ENCODE results near the gene PRAMEF14.
"Not testable (repeated sequence)": the region's sequence is repeated elsewhere in the genome, so short reads cannot be mapped to it uniquely, and the experiment has no call there.

The PRAMEF14 gene

GRCh38 chr1:13347034-13347433, at the start of gene PRAMEF14:
Gene PRAMEF14 (minus strand): TSS chr1:13347134. CDS start chr1:13345314, 1,820 bp downstream.
- DNase-seq, result not testable (repeated sequence)

DNA sequence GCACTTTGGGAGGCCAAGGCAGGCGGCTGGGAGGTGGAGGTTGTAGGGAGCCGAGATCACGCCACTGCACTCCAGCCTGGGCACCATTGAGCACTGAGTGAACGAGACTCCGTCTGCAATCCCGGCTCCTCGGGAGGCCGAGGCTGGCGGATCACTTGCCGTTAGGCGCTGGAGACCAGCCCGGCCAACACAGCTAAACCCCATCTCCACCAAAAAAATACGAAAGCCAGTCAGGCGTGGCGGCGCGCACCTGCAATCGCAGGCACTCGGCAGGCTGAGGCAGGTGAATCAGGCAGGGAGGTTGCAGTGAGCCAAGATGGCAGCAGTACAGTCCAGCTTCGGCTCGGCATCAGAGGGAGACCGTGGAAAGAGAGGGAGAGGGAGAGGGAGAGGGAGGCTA, 48.4 kb upstream of the PRAMEF14 start:
- not testable (repeated sequence) for DNase-seq

DNA sequence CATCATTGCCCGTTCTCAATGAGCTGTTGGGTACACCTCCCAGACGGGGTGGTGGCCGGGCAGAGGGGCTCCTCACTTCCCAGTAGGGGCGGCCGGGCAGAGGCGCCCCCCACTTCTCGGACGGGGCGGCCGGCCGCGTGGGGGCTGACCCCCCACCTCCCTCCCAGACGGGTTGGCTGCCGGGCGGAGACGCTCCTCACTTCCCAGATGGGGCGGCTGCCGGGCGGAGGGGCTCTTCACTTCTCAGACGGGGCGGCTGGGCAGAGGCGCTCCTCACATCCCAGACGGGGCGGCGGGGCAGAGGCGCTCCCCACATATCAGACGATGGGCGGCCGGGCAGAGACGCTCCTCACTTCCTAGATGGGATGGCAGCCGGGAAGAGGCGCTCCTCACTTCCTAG, 47.8 kb upstream of the PRAMEF14 start:
- DNase-seq, result not testable (repeated sequence)

GRCh38 chr1:13393004-13393403, 46.1 kb upstream of the PRAMEF14 start:
- not testable (repeated sequence) for DNase-seq

GRCh38 chr1:13389332-13389731, 42.4 kb upstream of the PRAMEF14 start, which contains the start of gene PRAMEF17:
Gene PRAMEF17 (plus strand): TSS chr1:13389632. CDS start chr1:13389658, 26 bp downstream.
- DNase-seq, result not testable (repeated sequence)

- DNase-seq, result not testable (repeated sequence)
Observed at GRCh38 chr1:13380380-13380779, 33.4 kb upstream of the PRAMEF14 start.

DNA sequence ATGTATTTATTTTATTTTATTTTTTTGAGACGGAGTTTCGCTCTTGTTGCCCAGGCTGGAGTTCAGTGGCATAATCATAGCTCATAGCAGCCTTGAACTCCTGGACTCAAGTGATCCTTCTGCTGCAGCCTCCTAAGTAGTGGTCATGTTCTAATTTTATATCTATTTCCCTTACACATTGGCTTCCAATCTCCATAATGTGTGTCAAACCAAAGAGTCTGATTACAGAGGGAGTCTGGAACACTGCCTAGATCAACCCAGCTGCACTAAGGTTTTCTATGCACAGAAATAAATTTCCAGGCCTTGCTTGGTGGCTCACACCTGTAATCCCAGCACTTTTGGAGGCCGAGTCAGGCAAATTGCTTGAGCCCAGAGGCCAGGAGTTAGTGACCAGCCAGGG, 32.0 kb upstream of the PRAMEF14 start:
- DNase-seq, result not testable (repeated sequence)

- DNase-seq, result not testable (repeated sequence)
Observed at GRCh38 chr1:13368544-13368943, 21.6 kb upstream of the PRAMEF14 start.

GRCh38 chr1:13366536-13366935, 19.6 kb upstream of the PRAMEF14 start:
- not testable (repeated sequence) for DNase-seq

GRCh38 chr1:13364928-13365327, 18.0 kb upstream of the PRAMEF14 start:
- not testable (repeated sequence) for DNase-seq

GRCh38 chr1:13362364-13362763, 15.4 kb upstream of the PRAMEF14 start:
- not testable (repeated sequence) for DNase-seq

DNA sequence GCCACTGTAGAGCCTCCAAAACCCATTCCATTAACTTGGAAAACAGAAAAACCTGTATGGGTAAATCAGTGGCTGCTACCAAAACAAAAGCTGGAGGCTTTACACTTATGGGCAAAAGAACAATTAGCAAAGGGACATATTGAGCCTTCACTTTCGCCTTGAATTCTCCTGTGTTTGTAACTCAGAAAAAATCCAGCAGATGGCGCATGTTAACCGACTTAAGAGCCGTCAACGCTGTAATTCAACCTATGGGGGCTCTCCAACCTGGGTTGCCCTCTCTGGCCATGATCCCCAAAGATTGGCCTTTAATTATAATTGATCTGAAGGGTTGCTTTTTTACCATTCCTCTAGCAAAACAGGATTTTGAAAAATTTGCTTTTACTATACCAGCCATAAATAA, 9.8 kb upstream of the PRAMEF14 start:
- DNase-seq, result peak; percentile 14

- not testable (repeated sequence) for DNase-seq
Observed at GRCh38 chr1:13354475-13354874, 7.5 kb upstream of the PRAMEF14 start.

DNA sequence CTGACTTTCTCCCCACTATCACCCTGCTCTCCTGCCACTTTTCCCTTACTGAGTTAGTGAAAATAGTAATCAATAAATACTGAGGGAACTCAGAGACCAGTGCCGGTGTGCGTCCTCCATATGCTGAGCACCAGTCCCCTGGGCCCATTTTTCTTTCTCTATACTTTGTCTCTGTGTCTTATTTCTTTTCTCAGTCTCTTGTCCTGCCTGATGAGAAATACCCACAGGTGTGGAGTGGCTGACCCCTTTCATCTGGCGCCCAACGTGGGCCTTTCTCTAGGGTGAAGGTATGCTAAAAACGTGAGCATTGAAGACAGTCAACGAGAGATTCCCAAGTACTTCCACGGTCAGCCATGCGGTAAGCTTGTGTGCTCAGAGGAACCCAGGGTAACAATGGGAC, 6.5 kb upstream of the PRAMEF14 start:
- not testable (repeated sequence) for DNase-seq

GRCh38 chr1:13342496-13342895, 4.4 kb downstream of the PRAMEF14 start:
- DNase-seq, result not testable (repeated sequence)

GRCh38 chr1:13315281-13315680, 31.7 kb downstream of the PRAMEF14 start, which contains the start of gene PRAMEF15:
Gene PRAMEF15 (plus strand): TSS chr1:13315581. CDS start chr1:13318408, 2,827 bp downstream.
- DNase-seq, result not testable (repeated sequence)

DNA sequence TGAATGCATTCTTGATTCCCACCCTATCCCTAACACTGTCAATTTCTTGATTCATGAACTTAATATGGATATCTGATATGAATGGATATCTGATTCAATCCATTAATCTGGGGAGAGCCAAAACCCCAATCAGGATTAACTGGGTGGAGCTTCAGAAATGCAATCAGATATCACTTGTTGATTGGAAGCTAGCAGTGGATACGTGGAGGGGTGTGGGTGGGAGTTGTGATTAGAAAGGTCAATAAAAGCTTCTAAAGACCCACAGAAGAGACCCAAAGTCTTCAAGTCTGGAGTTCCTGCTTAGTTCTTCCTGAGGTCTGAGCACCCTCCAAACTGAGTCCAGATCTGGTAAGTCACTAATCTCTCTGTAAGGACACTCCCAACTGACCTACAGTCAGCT, 43.7 kb downstream of the PRAMEF14 start, which contains the start of gene PRAMEF33:
PRAMEF33 (plus strand) TSS at position 301 of the 400 bp plus-strand sequence. CDS start 2,416 bp downstream, outside the sequence.
- DNase-seq, result not testable (repeated sequence)

DNA sequence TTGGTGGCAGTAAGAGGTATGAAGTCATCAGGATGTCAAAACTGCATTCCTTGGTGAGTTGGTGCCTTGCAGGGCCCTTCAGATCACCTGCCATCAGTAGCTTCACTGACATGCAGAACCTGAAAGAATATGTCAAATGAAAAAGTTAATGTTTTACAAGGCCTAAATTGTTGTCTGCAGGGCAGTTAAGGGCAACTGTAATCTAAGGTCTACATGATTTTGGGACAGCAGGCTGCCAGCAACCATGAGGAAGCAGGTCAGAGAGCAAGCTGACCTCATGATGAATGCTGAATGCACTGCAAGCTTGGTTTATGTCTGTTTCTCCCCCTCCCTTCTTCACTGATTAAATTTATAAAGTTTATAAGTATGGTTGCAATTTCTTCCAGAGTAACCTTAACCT, 44.7 kb downstream of the PRAMEF14 start:
- not testable (repeated sequence) for DNase-seq

DNA sequence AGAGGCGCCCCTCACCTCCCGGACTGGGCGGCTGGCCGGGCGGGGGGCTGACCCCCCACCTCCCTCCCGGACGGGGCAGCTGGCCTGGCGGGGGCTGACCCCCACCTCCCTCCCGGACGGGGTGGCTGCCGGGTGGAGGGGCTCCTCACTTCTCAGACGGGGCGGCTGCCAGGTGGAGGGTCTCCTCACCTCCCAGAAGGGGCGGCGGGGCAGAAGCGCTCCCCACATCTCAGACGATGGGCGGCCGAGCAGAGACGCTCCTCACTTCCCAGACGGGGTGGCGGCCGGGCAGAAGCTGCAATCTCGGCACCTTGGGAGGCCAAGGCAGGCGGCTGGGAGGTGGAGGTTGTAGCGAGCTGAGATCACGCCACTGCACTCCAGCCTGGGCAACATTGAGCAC, 48.2 kb downstream of the PRAMEF14 start:
- not testable (repeated sequence) for DNase-seq

DNA sequence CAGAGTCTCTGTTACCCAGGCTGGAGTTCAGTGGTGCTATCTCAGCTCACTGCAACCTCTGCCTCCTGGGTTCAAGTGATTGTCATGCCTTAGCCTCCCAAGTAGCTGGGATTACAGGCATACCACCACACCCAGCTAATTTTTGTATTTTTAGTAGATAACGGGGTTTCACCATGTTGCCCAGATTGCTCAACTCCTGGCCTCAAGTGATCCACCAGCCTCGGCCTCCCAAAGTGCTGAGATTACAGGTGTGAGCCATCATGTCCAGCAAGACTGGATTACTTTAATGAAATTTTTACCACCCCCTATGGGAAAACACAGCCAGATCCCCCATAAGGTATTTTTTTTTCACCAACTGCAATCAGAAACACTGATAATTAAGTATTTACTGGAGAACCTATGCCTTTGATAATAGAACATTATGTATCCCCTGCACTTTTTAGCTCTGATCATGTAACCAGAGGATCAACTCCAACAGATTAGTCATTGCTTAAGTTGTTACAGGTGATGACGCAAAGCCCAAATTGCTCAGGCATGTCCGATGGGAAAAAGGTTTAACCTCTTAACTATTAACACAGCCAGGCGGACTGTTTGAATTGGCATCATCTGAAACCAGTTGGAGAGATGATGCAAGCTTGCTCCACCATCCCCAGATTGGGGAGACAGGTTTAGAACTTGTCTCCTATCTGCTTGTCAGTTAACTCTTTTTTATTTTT, 49.6 kb downstream of the PRAMEF14 start:
- not testable (repeated sequence) for DNase-seq

All from NCI-H2107 (cell line).